Neuronal stem cell (in vitro differentiated cells): ENCODE data around the gene SBSN.

Experiments
- DNase-seq: peaks from one replicate; pipeline ENCODE4 v3.0.0-alpha.2; 2013; ENCODE audit warnings: low spot score
- H2AFZ ChIP-seq: one replicate; pipeline ENCODE4 v1.6.1; 2013; ENCODE audit warnings: mild to moderate bottlenecking, low read length, inconsistent platforms
- H2AK5ac ChIP-seq: 2 replicates; pipeline ENCODE4 v1.6.1; 2013; ENCODE audit warnings: low read depth, mild to moderate bottlenecking, inconsistent platforms, low read length, moderate library complexity, mixed read lengths
- H2BK120ac ChIP-seq: 2 replicates; pipeline ENCODE4 v1.6.1; 2013; ENCODE audit warnings: low read depth, mild to moderate bottlenecking, inconsistent platforms, low read length, moderate library complexity, mixed read lengths
- H2BK12ac ChIP-seq: one replicate; pipeline ENCODE4 v1.6.1; 2013; ENCODE audit warnings: low read length, inconsistent platforms
- H2BK15ac ChIP-seq: 2 replicates; pipeline ENCODE4 v1.6.1; 2013; ENCODE audit warnings: mild to moderate bottlenecking, low read length, inconsistent platforms, mixed read lengths
- H2BK5ac ChIP-seq: one replicate; pipeline ENCODE4 v1.6.1; 2013; ENCODE audit warnings: inconsistent platforms, mild to moderate bottlenecking, low read length, moderate library complexity
- H3K14ac ChIP-seq: one replicate; pipeline ENCODE4 v1.6.1; 2013; ENCODE audit warnings: low read length, inconsistent platforms
- H3K18ac ChIP-seq: 2 replicates; pipeline ENCODE4 v1.6.1; 2013; ENCODE audit warnings: low read length, inconsistent platforms
- H3K23ac ChIP-seq: 2 replicates; pipeline ENCODE4 v1.6.1; 2013; ENCODE audit warnings: low read depth, mild to moderate bottlenecking, mixed read lengths, low read length, inconsistent platforms; ENCODE audit not compliant: poor library complexity
- H3K27ac ChIP-seq: replicated peaks from 3 replicates; pipeline ENCODE4 v1.5.1; 2013; ENCODE audit warnings: low read length, inconsistent platforms
- H3K27me3 ChIP-seq, 3 experiments: 2 replicates each; pipeline ENCODE4 v1.6.1; 2013; ENCODE audit warnings: low read length in 3 of 3, mild to moderate bottlenecking in 2 of 3, inconsistent platforms in 1 of 3, low read depth in 1 of 3, mixed read lengths in 1 of 3, moderate library complexity in 1 of 3; ENCODE audit not compliant: control insufficient read depth in 3 of 3, insufficient read depth in 3 of 3
- H3K36me3 ChIP-seq, 2 donors: replicated peaks in 1 of 2; 2 replicates each; pipeline ENCODE4 v1.6.1; 2013; ENCODE audit warnings: low read length in 2 of 2; ENCODE audit not compliant: control insufficient read depth in 2 of 2, insufficient read depth in 2 of 2
- H3K4ac ChIP-seq: 2 replicates; pipeline ENCODE4 v1.6.1; 2013; ENCODE audit warnings: inconsistent platforms, mild to moderate bottlenecking, low read length, moderate library complexity
- H3K4me1 ChIP-seq, 2 donors: 1 replicate in 1 of 2; 2 replicates in 1 of 2; pipeline ENCODE4 v1.6.1; 2013; ENCODE audit warnings: low read length in 2 of 2, low read depth in 1 of 2; ENCODE audit not compliant: control insufficient read depth in 2 of 2, insufficient read depth in 1 of 2
- H3K4me2 ChIP-seq: one replicate; pipeline ENCODE4 v1.6.1; 2013; ENCODE audit warnings: mild to moderate bottlenecking, low read length, inconsistent platforms; ENCODE audit not compliant: insufficient read depth, poor library complexity, severe bottlenecking
- H3K4me3 ChIP-seq, 2 donors: 2 replicates each; pipeline ENCODE4 v1.5.1; 2013; ENCODE audit warnings: low read length in 2 of 2, mild to moderate bottlenecking in 2 of 2, inconsistent platforms in 1 of 2, moderate library complexity in 1 of 2
- H3K79me1 ChIP-seq: one replicate; pipeline ENCODE4 v1.6.1; 2013; ENCODE audit warnings: low read depth, mild to moderate bottlenecking, inconsistent platforms, low read length, moderate library complexity
- H3K9ac ChIP-seq: one replicate; pipeline ENCODE4 v1.6.1; 2013; ENCODE audit warnings: mild to moderate bottlenecking, low read depth, low read length, inconsistent platforms; ENCODE audit not compliant: poor library complexity
- H3K9me3 ChIP-seq, 2 donors: replicated peaks in 1 of 2; 2 replicates each; pipeline versions ENCODE3 to v1.6.1; 2013; ENCODE audit warnings: low read length in 2 of 2, mild to moderate bottlenecking in 2 of 2, inconsistent platforms in 1 of 2, low read depth in 1 of 2, mixed read lengths in 1 of 2, moderate library complexity in 1 of 2; ENCODE audit not compliant: control insufficient read depth in 2 of 2, insufficient read depth in 1 of 2
- H4K8ac ChIP-seq: one replicate; pipeline ENCODE4 v1.6.1; 2013; ENCODE audit warnings: low read depth, mild to moderate bottlenecking, inconsistent platforms, low read length, moderate library complexity
- H4K91ac ChIP-seq: one replicate; pipeline ENCODE4 v1.6.1; 2013; ENCODE audit warnings: low read length, low read depth, mild to moderate bottlenecking, inconsistent platforms; ENCODE audit not compliant: poor library complexity
- WGBS, 2 donors: extraction: QIAGEN DNeasy Blood & Tissue Kit; methylation state at CpG; one replicate each; pipeline ENCODE4 v1.1.7; 2013; ENCODE audit warnings: missing lambda C conversion rate in 2 of 2, mixed read lengths in 1 of 2; ENCODE audit not compliant: insufficient read length in 2 of 2, insufficient replicate concordance in 1 of 2; ENCODE audit errors: extremely low coverage in 2 of 2; 5-methylcytosine and 5-hydroxymethylcytosine counted together

SBSN gene

DNA sequence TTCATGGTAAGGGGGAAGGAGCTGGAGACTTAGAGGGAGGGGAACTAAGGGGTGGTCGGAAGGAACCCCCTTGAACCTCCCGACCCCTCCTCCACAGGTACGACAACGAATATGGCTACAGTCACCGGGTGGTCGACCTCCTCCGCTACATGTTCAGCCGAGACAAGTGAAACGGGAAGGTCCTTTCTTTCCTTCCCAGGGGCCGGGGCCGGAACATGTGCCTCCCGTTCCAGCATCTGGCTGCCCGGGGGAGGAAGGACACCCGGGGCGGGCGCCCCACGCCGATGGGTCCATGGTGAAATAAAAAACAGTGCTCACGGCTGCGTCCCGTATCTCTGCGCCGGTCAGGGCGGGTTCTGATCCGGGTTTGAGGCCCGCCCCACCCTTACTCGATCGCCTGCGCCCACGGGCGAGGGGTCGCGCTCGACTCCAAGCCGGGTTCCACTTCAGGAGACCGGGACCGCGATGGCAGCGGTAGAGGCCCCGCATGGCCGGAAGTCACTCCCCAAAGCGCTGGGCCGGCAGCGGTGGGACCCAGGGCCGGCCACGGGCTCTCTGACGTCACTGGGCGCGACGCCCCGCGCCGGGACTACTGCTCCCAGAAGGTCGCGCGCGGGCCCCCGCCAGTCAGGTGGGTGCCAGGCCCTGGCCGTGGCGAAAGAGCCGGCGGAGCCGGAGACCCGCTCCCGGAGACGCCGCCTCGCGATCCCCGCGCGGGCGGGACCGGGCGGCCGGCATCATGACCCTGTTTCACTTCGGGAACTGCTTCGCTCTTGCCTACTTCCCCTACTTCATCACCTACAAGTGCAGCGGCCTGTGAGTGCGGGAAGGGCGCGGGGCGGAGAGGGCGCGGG is 17.1 kb upstream of the SBSN start, which contains the start of gene TMEM147:
TSS of gene TMEM147 (plus strand) at position 626 of the 854 bp plus-strand sequence. CDS start at position 740, 114 bp downstream.
- Histone ChIP-seq H3K9me3 (peaks cover 0 to 2% of the 10 kb centered on the region in 2 donors), H3K9ac (peak within 1 kb of the TSS; percentile 95), H2AK5ac (peak within 1 kb of the TSS; percentile 4), H3K18ac (peak within 1 kb of the TSS; percentile 92), H3K23ac (peak within 1 kb of the TSS; percentile 82), H2BK120ac (peak within 1 kb of the TSS; percentile 84), H3K14ac (peak within 1 kb of the TSS; percentile 59), H4K8ac (no peak within 1 kb of the TSS), H3K4me1 (peaks cover 5 to 8% of the 10 kb centered on the region in 2 donors), H3K27ac (no peak within 1 kb of the TSS), H3K79me1 (peaks cover 7% of the 10 kb centered on the region), H3K36me3 (peaks cover 18 to 50% of the 10 kb centered on the region in 2 donors), H4K91ac (no peak within 1 kb of the TSS), H2BK12ac (no peak within 1 kb of the TSS), H2BK15ac (no peak within 1 kb of the TSS), H2BK5ac (peak within 1 kb of the TSS; percentile 89), H3K27me3 (no peaks in the 10 kb centered on the region), H3K4me3 (peak within 1 kb of the TSS; percentile 71 to 97), H3K4ac (no peak within 1 kb of the TSS), H2AFZ (peak within 1 kb of the TSS; percentile 98), H3K4me2 (peak within 1 kb of the TSS; percentile 69)
- no CpG with 5 or more reads among the region's 85 CpGs for WGBS, 2 donors
- DNase-seq = peak; percentile 81

DNA sequence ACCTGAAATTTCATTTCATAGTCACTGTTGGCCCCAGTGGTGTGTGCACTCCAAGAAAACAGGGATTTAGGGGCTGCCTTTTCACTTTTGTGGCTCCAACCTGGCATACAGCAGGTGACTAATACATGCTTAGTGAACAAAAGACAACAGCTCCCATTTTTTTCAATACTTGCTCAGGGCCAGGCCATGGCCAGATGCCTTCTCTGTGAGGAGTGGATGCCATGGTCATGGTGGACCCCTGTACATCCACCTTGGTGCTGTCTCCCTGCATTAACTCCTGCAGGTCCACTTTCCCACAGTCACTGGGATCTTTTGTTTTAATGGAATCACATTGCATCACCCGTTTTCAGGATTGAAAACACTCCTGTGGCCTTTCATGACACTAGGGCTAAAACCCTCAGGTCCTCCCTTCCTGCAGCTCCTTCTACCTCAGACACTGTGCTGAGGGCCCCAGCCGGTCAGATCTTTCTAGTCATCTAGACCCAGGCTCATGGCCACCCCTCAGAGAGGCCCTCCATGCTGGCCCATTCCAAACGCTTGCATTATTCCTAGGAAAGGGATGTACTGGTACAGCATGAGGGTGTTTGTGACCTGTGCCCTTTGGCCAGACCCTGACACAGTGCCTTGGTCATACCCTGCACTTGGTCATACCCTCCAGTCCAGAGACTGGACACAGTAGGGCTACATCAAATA is 16.1 kb upstream of the SBSN start:
- Histone ChIP-seq H3K14ac (no peak overlapping the region), H3K36me3 (peaks cover 18 to 46% of the 10 kb centered on the region in 2 donors), H3K9me3 (peaks cover 0 to 2% of the 10 kb centered on the region in 2 donors), H3K27me3 (no peaks in the 10 kb centered on the region), H2BK5ac (peak overlapping the region; percentile 54), H3K79me1 (peaks cover 7% of the 10 kb centered on the region), H3K23ac (no peak overlapping the region), H4K8ac (no peak overlapping the region), H4K91ac (no peak overlapping the region), H2AFZ (peak overlapping the region; percentile 98), H3K4me3 (peak overlapping the region; percentile 71 to 97), H3K9ac (no peak overlapping the region), H3K18ac (no peak overlapping the region), H2BK12ac (no peak overlapping the region), H3K4ac (no peak overlapping the region), H2AK5ac (no peak overlapping the region), H2BK15ac (no peak overlapping the region), H2BK120ac (no peak overlapping the region), H3K4me2 (peak overlapping the region; percentile 61), H3K27ac (no peak overlapping the region), H3K4me1 (peaks cover 5 to 8% of the 10 kb centered on the region in 2 donors)
- WGBS, 2 donors = no CpG with 5 or more reads among the region's 3 CpGs
- DNase-seq = no peak

DNA sequence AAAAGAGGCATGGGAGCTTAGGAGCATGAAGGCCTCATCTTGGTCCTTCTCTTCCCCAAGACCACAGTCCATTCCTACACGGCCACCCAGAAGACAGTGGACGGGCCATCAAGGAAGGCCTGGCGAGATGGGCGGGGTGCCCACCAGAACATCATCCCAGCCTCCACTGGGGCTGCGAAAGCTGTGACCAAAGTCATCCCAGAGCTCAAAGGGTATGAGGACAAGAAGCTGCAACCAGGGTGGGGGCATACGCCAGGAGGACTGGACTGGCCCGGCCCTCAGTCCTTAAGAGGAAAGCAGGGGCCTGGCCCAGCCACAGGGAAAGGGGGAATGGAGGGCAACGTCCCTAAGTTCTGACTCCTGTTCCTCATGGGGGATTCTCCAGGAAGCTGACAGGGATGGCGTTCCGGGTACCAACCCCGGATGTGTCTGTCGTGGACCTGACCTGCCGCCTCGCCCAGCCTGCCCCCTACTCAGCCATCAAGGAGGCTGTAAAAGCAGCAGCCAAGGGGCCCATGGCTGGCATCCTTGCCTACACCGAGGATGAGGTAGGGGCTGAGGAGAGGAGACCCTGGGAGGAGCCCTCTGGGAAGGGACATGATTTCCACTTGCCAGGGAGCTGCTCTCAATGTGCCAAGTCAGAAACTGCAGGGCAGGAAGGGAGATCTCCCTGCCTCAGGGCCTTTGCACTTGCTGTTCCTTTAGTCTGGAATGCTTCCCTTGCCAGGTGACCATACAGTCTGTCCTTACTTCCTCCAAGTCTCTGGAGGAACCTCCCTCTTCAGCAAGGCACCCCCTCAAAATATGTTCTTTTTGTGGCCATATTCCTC is 15.4 kb upstream of the SBSN start:
- Histone ChIP-seq H2BK120ac (no peak overlapping the region), H3K27me3 (no peaks in the 10 kb centered on the region), H3K4me2 (no peak overlapping the region), H4K91ac (no peak overlapping the region), H2AK5ac (no peak overlapping the region), H4K8ac (no peak overlapping the region), H3K4me3 (peak overlapping the region in 1 of 2 donors; percentile 71), H3K18ac (no peak overlapping the region), H3K9me3 (peaks cover 0 to 2% of the 10 kb centered on the region in 2 donors), H2AFZ (no peak overlapping the region), H3K4ac (no peak overlapping the region), H2BK12ac (no peak overlapping the region), H3K27ac (no peak overlapping the region), H3K4me1 (peaks cover 5 to 8% of the 10 kb centered on the region in 2 donors), H3K79me1 (peaks cover 7% of the 10 kb centered on the region), H3K23ac (no peak overlapping the region), H2BK5ac (peak overlapping the region; percentile 54), H3K14ac (no peak overlapping the region), H2BK15ac (no peak overlapping the region), H3K36me3 (peaks cover 16 to 45% of the 10 kb centered on the region in 2 donors), H3K9ac (no peak overlapping the region)
- no peak for DNase-seq
- no CpG with 5 or more reads among the region's 15 CpGs for WGBS, 2 donors
